Smooth muscle cell of the brain vasculature (primary cell): Measurements from ENCODE around the gene SLC38A7.
"Not testable (repeated sequence)": the region's sequence is repeated elsewhere in the genome, so short reads cannot be mapped to it uniquely, and the experiment has no call there.

Source experiments
- DNase-seq: peaks from one replicate; pipeline ENCODE4 v3.0.0-alpha.2; 2012; ENCODE audit warnings: low read depth, low spot score

The SLC38A7 gene

DNA sequence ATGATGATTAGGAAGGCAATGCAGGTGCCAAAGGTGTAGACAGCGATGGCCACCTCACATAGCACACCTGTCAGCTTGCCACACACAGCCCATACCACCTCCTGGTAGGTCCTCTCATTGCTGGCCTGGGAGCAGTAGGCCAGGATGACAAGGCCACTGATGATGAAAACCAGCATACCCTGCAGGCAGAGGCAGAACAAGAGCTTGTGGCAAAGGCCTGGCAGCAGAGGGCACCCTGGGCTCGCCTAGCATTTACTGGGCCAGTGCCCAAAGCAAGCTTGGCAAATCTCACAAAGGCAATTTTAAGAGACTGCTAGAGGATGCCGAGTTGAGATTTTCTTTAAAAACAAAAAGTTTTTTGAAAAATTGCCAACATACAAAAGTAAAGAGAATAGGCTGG, 5.9 kb downstream of the SLC38A7 start:
- DNase-seq = no peak

- DNase-seq = no peak
Observed at GRCh38 chr16:58678269-58678668, 6.3 kb downstream of the SLC38A7 start.

DNA sequence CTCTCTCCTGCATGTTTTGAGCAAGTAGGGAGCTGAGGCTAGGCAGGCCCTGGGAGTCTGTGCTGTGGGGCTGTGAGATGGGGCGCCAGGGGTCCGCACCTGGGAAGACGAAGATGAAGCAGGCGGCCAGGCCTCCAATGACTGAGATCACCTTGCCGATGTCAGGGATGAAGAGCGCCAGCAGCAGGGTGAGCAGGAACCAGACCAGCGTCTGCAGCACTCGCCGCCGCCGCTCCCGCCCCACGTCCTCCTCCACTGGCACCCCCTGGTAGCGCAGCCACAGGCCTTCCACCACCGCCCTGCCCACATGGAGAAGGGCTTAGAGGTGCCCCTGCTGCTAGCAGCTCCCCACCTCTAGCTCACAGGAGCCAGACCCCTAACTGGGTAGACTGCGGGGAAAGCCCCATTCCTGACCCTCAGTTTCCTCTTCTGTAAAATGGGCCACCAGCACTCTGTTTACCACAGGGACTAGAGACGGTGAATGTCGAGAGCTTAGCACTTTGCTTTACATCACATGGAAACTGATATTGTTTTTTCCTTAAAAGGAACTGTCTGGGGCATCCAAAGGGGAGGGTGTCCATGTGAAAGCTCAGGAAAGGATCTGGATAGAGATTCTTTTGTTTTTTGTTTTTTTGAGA, 13.5 kb downstream of the SLC38A7 start:
- DNase-seq = no peak

GRCh38 chr16:58670177-58670576, 14.4 kb downstream of the SLC38A7 start:
- DNase-seq = no peak

DNA sequence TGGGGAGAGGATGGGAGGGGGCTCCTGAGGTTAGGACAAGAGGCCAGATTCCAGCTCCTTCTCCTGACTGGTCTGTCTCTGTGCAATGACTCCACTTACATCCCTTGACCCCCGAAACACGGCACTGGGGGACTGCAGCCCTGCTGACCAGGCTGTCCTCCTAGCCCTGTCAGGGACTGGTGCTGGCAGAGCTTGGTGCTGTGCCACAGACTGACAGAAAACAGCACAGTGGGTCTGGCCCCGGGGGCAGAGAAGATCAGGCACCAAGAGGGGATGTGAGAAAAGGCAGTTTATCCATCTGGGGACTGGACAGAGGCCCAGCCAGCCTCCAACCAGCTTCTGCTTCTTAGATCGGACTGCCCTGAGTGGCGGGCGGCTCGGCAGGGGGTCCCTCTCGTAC, 19.4 kb downstream of the SLC38A7 start:
- DNase-seq = no peak

DNA sequence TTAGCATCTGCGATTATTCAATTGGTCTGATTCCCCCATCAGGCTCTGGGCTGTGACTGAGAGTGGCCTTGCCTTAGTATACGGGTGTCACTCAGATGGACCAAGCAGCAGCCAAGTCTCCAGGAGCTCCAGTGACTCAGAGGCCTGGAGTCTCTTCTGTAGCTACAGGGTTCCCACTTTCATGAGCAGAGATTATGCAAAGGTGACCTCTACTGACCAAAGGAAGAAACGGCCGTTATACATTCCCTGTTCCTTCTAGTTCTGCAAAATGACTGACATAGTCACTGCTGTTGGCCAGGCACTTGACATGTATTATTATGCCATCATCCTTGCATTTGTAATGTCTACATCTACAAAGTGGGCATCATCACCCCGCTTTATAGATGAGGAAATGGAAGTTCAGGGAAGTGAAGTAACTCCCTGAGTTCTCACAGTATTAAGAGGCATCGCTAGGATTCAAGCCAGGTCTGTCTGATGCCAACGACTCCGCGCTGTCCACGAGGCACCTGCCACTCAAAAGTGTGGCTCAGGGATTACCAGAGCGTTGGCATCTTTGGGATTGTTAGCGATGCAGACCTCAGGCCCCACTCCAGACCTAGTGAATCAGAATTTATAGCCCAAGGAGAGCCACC, 23.3 kb downstream of the SLC38A7 start:
- peak; percentile 66 for DNase-seq

DNA sequence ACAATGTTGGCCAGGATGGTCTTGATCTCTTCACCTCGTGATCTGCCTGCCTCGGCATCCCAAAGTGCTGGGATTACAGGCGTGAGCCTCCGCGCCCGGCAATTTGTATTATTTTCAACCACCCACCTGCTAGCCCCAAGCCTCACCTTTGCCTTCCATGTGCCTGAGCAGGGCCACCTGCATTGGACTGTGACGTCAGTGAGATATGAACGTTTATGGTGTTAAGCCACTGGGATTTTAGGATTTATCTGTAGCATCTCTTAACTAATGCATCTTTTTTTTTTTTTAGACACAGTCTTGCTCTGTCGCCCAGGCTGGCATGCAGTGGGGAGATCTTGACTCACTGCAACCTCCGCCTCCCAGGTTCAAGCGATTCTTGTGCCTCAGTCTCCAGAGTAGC, 24.7 kb downstream of the SLC38A7 start:
- DNase-seq = not testable (repeated sequence)

DNA sequence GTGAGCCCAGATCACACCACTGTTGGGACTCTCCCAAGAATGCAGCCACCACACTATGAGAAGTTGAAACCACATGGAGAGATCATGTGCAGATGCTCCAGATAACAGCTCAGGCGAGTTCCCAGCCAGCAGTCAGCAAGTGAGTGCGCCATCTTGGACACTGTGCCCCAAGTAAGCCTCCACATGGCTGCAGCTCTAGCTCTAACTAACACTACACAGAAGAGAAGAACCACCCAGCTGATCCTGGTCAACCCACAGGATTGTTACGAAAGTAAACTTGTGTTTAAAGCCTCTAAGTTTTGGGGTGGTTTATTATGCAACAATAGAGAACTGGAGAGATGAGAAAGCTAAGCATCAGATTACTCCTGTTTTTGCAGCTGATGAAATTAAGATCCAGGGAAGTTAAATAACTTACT, 25.8 kb downstream of the SLC38A7 start:
- DNase-seq = no peak

DNA sequence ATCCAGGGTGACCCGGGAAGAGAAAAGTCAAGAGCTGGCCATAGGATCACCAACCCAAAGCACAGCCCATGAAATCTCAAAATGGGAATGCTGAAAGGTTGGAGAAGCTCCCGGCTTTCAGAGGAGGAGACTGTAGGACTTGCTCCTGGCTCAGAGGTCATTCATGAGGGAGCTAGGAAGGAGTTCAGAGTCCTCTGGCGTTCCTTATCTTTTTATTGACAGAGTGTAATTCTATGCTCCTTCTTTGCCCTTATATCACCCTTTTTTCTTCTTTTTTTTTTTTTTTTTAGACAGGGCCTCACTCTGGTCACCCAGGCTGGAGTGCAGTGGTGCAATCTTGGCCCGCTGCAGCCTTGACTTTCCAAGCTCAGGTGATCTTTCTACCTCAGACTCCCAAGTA, 27.7 kb downstream of the SLC38A7 start:
- DNase-seq = no peak

DNA sequence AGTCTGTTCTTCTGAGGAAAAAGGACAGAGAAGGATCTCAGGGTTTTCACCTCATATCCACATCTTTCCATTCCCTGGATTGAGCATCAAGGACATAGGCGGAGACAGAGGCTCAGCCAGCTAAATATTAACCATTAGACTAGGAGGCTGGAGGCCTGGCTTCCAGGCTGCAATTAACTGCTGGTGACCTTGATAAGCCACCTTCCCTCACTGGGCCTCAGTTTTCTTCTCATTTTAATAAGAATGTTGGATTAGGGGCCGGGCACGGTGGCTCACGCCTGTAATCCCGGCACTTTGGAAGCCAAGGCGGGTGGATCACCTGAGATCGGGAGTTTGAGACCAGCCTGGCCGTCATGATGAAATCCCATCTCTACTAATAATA, 29.4 kb downstream of the SLC38A7 start:
- DNase-seq = no peak

GRCh38 chr16:58654560-58655214, 29.9 kb downstream of the SLC38A7 start:
- no peak for DNase-seq

GRCh38 chr16:58652741-58653140, 31.8 kb downstream of the SLC38A7 start:
- no peak for DNase-seq

GRCh38 chr16:58651965-58652348, 32.6 kb downstream of the SLC38A7 start:
- DNase-seq = no peak

GRCh38 chr16:58649707-58650106, 34.9 kb downstream of the SLC38A7 start:
- DNase-seq = no peak

DNA sequence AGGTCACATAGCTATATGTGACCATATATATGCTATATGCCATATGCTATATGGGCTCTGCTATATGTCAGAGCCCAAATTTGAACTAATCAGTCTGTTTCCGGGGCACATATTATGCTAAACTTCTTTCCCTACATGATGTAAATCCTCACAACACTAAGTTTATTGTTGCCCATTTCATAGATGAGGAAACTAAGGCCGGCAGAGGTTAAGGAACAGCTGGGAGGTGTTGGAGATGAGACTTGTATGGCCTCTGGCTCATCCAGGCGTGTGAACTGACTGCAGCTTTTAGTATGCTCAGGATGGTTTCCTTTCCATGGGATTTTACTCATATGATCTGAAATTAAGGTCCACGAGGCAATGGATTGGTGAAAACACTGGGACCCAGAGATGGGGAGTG, 37.5 kb downstream of the SLC38A7 start:
- DNase-seq = no peak

DNA sequence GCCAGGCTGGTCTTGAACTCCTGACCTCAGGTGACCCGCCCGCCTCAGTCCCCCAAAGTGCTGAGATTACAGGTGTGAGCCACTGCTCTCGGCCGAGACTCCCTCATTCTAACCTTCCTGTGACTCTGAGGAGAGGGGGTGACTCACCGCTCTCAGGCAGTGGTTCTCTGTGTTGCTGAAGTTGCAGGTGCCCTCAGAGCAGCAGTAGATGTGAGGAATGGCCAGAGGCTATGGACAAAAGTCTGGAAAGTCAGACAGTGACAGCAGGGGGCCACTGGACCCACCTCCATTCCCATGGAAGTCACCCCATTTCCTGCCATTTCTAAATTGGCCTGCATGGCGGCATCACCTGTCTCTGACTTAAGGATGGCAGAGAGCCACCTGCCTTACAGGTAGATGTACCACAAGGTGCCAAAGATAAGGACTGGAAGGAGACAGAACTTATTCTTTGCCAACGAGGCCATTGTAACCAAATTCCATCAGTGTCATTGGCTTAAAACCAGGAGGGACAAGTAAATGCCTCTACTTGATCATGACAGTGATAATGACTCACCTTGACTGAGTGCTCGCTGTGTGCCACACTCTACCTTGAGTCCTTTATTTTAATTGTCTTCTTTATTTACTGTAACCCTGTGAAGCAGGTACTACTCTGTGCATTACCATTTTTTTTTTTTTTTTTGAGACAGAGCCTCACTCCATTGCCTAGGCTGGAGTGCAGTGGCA, 39.6 kb downstream of the SLC38A7 start:
- no peak for DNase-seq

DNA sequence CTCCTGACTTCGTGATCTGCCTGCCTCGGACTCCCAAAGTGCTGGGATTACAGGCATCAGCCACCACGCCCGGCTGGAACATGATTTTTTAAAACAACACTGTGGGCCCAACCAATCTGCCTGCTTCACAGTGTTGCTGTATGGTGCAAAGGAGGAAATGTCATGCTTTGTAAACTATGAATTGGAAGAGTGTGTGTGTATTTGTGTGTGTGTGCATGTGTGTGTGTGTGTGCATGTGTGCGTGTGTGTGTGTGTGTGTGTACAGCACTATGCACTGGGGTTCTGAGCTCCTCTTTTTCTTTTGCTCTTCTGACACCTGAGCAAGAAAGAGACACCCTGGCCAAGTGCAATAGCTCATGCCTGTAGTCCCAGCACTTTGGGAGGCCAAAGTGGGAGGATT, 40.5 kb downstream of the SLC38A7 start:
- DNase-seq = no peak

GRCh38 chr16:58640949-58641348, 43.6 kb downstream of the SLC38A7 start:
- DNase-seq = no peak

GRCh38 chr16:58639836-58640235, 44.7 kb downstream of the SLC38A7 start:
- no peak for DNase-seq

GRCh38 chr16:58639230-58639629, 45.3 kb downstream of the SLC38A7 start:
- no peak for DNase-seq

GRCh38 chr16:58638148-58639036, 46.2 kb downstream of the SLC38A7 start:
- peak; percentile 21 for DNase-seq

GRCh38 chr16:58637021-58637420, 47.5 kb downstream of the SLC38A7 start:
- DNase-seq = not testable (repeated sequence)
